ENCODE data around the gene OPA1.

The OPA1 gene

GRCh38 chr3:193688834-193689714 lies 96.1 kb downstream of the OPA1 start:
- Mint-ChIP-seq H3K4me3 (no peak overlapping the region), H3K36me3 (no peaks in the 10 kb centered on the region), H3K4me1 (ENCODE audit: low read depth) (peaks cover 10% of the 10 kb centered on the region), H3K27me3 (no peaks in the 10 kb centered on the region), H3K27ac (no peak overlapping the region), H3K9me3 (ENCODE audit: low read depth) (no peaks in the 10 kb centered on the region)

- Mint-ChIP-seq H3K4me1 (ENCODE audit: low read depth) (peaks cover 9% of the 10 kb centered on the region), H3K27ac (peak overlapping the region; percentile 29), H3K27me3 (no peaks in the 10 kb centered on the region), H3K9me3 (ENCODE audit: low read depth) (no peaks in the 10 kb centered on the region), H3K36me3 (peaks cover 5% of the 10 kb centered on the region), H3K4me3 (no peak overlapping the region)
Observed at GRCh38 chr3:193693774-193694173, 100.8 kb downstream of the OPA1 start.

GRCh38 chr3:193701953-193702635 lies 109.1 kb downstream of the OPA1 start:
- Mint-ChIP-seq H3K4me3 (no peak overlapping the region), H3K9me3 (ENCODE audit: low read depth) (no peaks in the 10 kb centered on the region), H3K27ac (no peak overlapping the region), H3K27me3 (no peaks in the 10 kb centered on the region), H3K36me3 (peaks cover 9% of the 10 kb centered on the region), H3K4me1 (ENCODE audit: low read depth) (no peaks in the 10 kb centered on the region)

GRCh38 chr3:193702967-193703366 lies 110.0 kb downstream of the OPA1 start:
- no peaks in the 10 kb centered on the region for H3K27me3 Mint-ChIP-seq
- no peaks in the 10 kb centered on the region for H3K9me3 Mint-ChIP-seq (ENCODE audit: low read depth)
- no peaks in the 10 kb centered on the region for H3K4me1 Mint-ChIP-seq (ENCODE audit: low read depth)
- no peak overlapping the region for H3K27ac Mint-ChIP-seq
- H3K36me3 Mint-ChIP-seq: peaks cover 9% of the 10 kb centered on the region
- no peak overlapping the region for H3K4me3 Mint-ChIP-seq

- Mint-ChIP-seq H3K27me3 (no peaks in the 10 kb centered on the region), H3K27ac (no peak overlapping the region), H3K36me3 (peaks cover 9% of the 10 kb centered on the region), H3K4me1 (ENCODE audit: low read depth) (no peaks in the 10 kb centered on the region), H3K9me3 (ENCODE audit: low read depth) (no peaks in the 10 kb centered on the region), H3K4me3 (no peak overlapping the region)
Observed at GRCh38 chr3:193704431-193704830, 111.4 kb downstream of the OPA1 start.

- peaks cover 2% of the 10 kb centered on the region for H3K36me3 Mint-ChIP-seq
- no peak overlapping the region for H3K27ac Mint-ChIP-seq
- H3K4me3 Mint-ChIP-seq: no peak overlapping the region
- H3K27me3 Mint-ChIP-seq: no peaks in the 10 kb centered on the region
- no peaks in the 10 kb centered on the region for H3K4me1 Mint-ChIP-seq (ENCODE audit: low read depth)
- no peaks in the 10 kb centered on the region for H3K9me3 Mint-ChIP-seq (ENCODE audit: low read depth)
Observed at GRCh38 chr3:193708270-193708669, 115.3 kb downstream of the OPA1 start.

- Mint-ChIP-seq H3K36me3 (peaks cover 11% of the 10 kb centered on the region), H3K27me3 (no peaks in the 10 kb centered on the region), H3K9me3 (ENCODE audit: low read depth) (peaks cover 7% of the 10 kb centered on the region), H3K27ac (no peak overlapping the region), H3K4me1 (ENCODE audit: low read depth) (no peaks in the 10 kb centered on the region), H3K4me3 (no peak overlapping the region)
Observed at GRCh38 chr3:193710286-193711165, 117.5 kb downstream of the OPA1 start.

- Mint-ChIP-seq H3K27ac (no peak overlapping the region), H3K9me3 (ENCODE audit: low read depth) (peaks cover 7% of the 10 kb centered on the region), H3K4me3 (no peak overlapping the region), H3K36me3 (peaks cover 11% of the 10 kb centered on the region), H3K27me3 (no peaks in the 10 kb centered on the region), H3K4me1 (ENCODE audit: low read depth) (no peaks in the 10 kb centered on the region)
Observed at GRCh38 chr3:193711166-193711485, 118.1 kb downstream of the OPA1 start.

- Mint-ChIP-seq H3K4me3 (no peak overlapping the region), H3K4me1 (ENCODE audit: low read depth) (peaks cover 3% of the 10 kb centered on the region), H3K27me3 (no peaks in the 10 kb centered on the region), H3K9me3 (ENCODE audit: low read depth) (peaks cover 7% of the 10 kb centered on the region), H3K27ac (no peak overlapping the region), H3K36me3 (peaks cover 11% of the 10 kb centered on the region)
Observed at GRCh38 chr3:193711523-193711963, 118.5 kb downstream of the OPA1 start.

GRCh38 chr3:193711964-193712598 lies 119.1 kb downstream of the OPA1 start:
- Mint-ChIP-seq H3K36me3 (peaks cover 11% of the 10 kb centered on the region), H3K4me3 (no peak overlapping the region), H3K27ac (no peak overlapping the region), H3K4me1 (ENCODE audit: low read depth) (peaks cover 4% of the 10 kb centered on the region), H3K27me3 (no peaks in the 10 kb centered on the region), H3K9me3 (ENCODE audit: low read depth) (peaks cover 7% of the 10 kb centered on the region)

GRCh38 chr3:193712938-193713337 lies 119.9 kb downstream of the OPA1 start:
- H3K27me3 Mint-ChIP-seq: no peaks in the 10 kb centered on the region
- H3K4me3 Mint-ChIP-seq: no peak overlapping the region
- H3K27ac Mint-ChIP-seq: no peak overlapping the region
- H3K9me3 Mint-ChIP-seq (ENCODE audit: low read depth): peaks cover 7% of the 10 kb centered on the region
- H3K4me1 Mint-ChIP-seq (ENCODE audit: low read depth): peaks cover 4% of the 10 kb centered on the region
- H3K36me3 Mint-ChIP-seq: peaks cover 9% of the 10 kb centered on the region

GRCh38 chr3:193714523-193715137 lies 121.6 kb downstream of the OPA1 start:
- Mint-ChIP-seq H3K36me3 (peaks cover 13% of the 10 kb centered on the region), H3K27me3 (no peaks in the 10 kb centered on the region), H3K27ac (no peak overlapping the region), H3K4me3 (no peak overlapping the region), H3K4me1 (ENCODE audit: low read depth) (peaks cover 4% of the 10 kb centered on the region), H3K9me3 (ENCODE audit: low read depth) (peaks cover 14% of the 10 kb centered on the region)

GRCh38 chr3:193716150-193716549 lies 123.1 kb downstream of the OPA1 start:
- Mint-ChIP-seq H3K36me3 (peaks cover 13% of the 10 kb centered on the region), H3K4me3 (no peak overlapping the region), H3K4me1 (ENCODE audit: low read depth) (peaks cover 4% of the 10 kb centered on the region), H3K9me3 (ENCODE audit: low read depth) (peaks cover 14% of the 10 kb centered on the region), H3K27ac (no peak overlapping the region), H3K27me3 (no peaks in the 10 kb centered on the region)

- no peak overlapping the region for H3K27ac Mint-ChIP-seq
- H3K9me3 Mint-ChIP-seq (ENCODE audit: low read depth): peaks cover 7% of the 10 kb centered on the region
- no peaks in the 10 kb centered on the region for H3K27me3 Mint-ChIP-seq
- H3K4me1 Mint-ChIP-seq (ENCODE audit: low read depth): peaks cover 4% of the 10 kb centered on the region
- peaks cover 7% of the 10 kb centered on the region for H3K36me3 Mint-ChIP-seq
- H3K4me3 Mint-ChIP-seq: no peak overlapping the region
Observed at GRCh38 chr3:193719735-193720134, 126.7 kb downstream of the OPA1 start.
